ENCODE measurements around the gene DLX1. TPM values are rescaled to one million over a fixed set of nuclear protein-coding genes. Genes with fewer than 3 reads are reported as not detected.

The DLX1 gene
- total RNA-seq, 1 experiment from 2014 or later = 0.77 TPM

- no peaks in the 10 kb centered on the region for H3K27me3 Mint-ChIP-seq (ENCODE audit: insufficient read depth, unreplicated experiment)
- H3K36me3 Mint-ChIP-seq (ENCODE audit: insufficient read depth, unreplicated experiment) = no peaks in the 10 kb centered on the region
- H3K4me1 Mint-ChIP-seq (ENCODE audit: insufficient read depth, unreplicated experiment) = peaks cover 32% of the 10 kb centered on the region
- peak overlapping the region; percentile 77 for H3K4me3 Mint-ChIP-seq (ENCODE audit: unreplicated experiment)
- peak; percentile 24 for DNase-seq (ENCODE audit: unreplicated experiment)
- no peak for TF ChIP-seq CTCF (IDR thresholded peaks at IDR 0.05; ENCODE audit: unreplicated experiment)
- POLR2A ChIA-PET = interaction anchor here (0.7 to 5.6 kb wide), 15 partner anchors 7 to 885 kb away, joined by 3 to 55 read pairs (median 4); partner anchors contain the start of genes DLX1, HAT1 and METAP1D
- H3K9me3 Mint-ChIP-seq (ENCODE audit: unreplicated experiment) = no peaks in the 10 kb centered on the region
- intact Hi-C loops (cut with micrococcal nuclease) = no loop called here
- CTCF ChIA-PET = interaction anchor here (1.0 kb wide), 1 partner anchor 102 kb away, joined by 6 read pairs; no protein-coding TSS in a partner anchor
- BruUV-seq (replicated peaks) = no TSS peak
- peak overlapping the region; percentile 22 for H3K27ac Mint-ChIP-seq (ENCODE audit: low read depth, unreplicated experiment)
These were observed 9.2 kb downstream of the DLX1 start for GRCh38 chr2:172094294-172095145.

GRCh38 chr2:172095146-172095904 lies 10.0 kb downstream of the DLX1 start:
- H3K9me3 Mint-ChIP-seq (ENCODE audit: unreplicated experiment) = no peaks in the 10 kb centered on the region
- no TSS peak for BruUV-seq (replicated peaks)
- H3K36me3 Mint-ChIP-seq (ENCODE audit: insufficient read depth, unreplicated experiment) = no peaks in the 10 kb centered on the region
- intact Hi-C loops (cut with micrococcal nuclease) = no loop called here
- peak; percentile 87 for DNase-seq (ENCODE audit: unreplicated experiment)
- ChIA-PET POLR2A (interaction anchor here (0.7 to 5.6 kb wide), 16 partner anchors 8 to 886 kb away, joined by 3 to 55 read pairs (median 4); partner anchors contain the start of genes DLX1, HAT1 and METAP1D), CTCF (interaction anchor here (0.5 to 1.0 kb wide), 3 partner anchors 50 to 159 kb away, joined by 3 to 6 read pairs (median 3); no protein-coding TSS in a partner anchor)
- no peak for TF ChIP-seq CTCF (IDR thresholded peaks at IDR 0.05; ENCODE audit: unreplicated experiment)
- no peaks in the 10 kb centered on the region for H3K27me3 Mint-ChIP-seq (ENCODE audit: insufficient read depth, unreplicated experiment)
- H3K4me3 Mint-ChIP-seq (ENCODE audit: unreplicated experiment) = peak overlapping the region; percentile 77
- H3K4me1 Mint-ChIP-seq (ENCODE audit: insufficient read depth, unreplicated experiment) = peaks cover 32% of the 10 kb centered on the region
- peak overlapping the region; percentile 22 for H3K27ac Mint-ChIP-seq (ENCODE audit: low read depth, unreplicated experiment)

- peak overlapping the region; percentile 77 for H3K4me3 Mint-ChIP-seq (ENCODE audit: unreplicated experiment)
- ChIA-PET POLR2A (interaction anchor here (0.7 to 5.6 kb wide), 18 partner anchors 8 to 353 kb away, joined by 3 to 55 read pairs (median 4); partner anchors contain the start of genes DLX1, HAT1, ITGA6 and METAP1D), CTCF (interaction anchor here (0.5 to 1.4 kb wide), 6 partner anchors 9 to 520 kb away, joined by 3 read pairs; no protein-coding TSS in a partner anchor)
- H3K9me3 Mint-ChIP-seq (ENCODE audit: unreplicated experiment) = no peaks in the 10 kb centered on the region
- DNase-seq (ENCODE audit: unreplicated experiment) = peak; percentile 25
- H3K4me1 Mint-ChIP-seq (ENCODE audit: insufficient read depth, unreplicated experiment) = peaks cover 32% of the 10 kb centered on the region
- no TSS peak for BruUV-seq (replicated peaks)
- peak overlapping the region; percentile 22 for H3K27ac Mint-ChIP-seq (ENCODE audit: low read depth, unreplicated experiment)
- no peaks in the 10 kb centered on the region for H3K27me3 Mint-ChIP-seq (ENCODE audit: insufficient read depth, unreplicated experiment)
- intact Hi-C loops (cut with micrococcal nuclease) = no loop called here
- TF ChIP-seq CTCF (IDR thresholded peaks at IDR 0.05; ENCODE audit: unreplicated experiment) = no peak
- H3K36me3 Mint-ChIP-seq (ENCODE audit: insufficient read depth, unreplicated experiment) = no peaks in the 10 kb centered on the region
These were observed 10.8 kb downstream of the DLX1 start for GRCh38 chr2:172095905-172096625.
